ENCODE results near the gene POLR2M.

GRCh38 chr15:57667171-57667849 is 39.2 kb upstream of the POLR2M start:
- TF ChIP-seq POLR2A (IDR thresholded peaks at IDR 0.05; ENCODE audit: low read length) (no peak), GATA1 (IDR thresholded peaks at IDR 0.05; ENCODE audit: low read depth, low read length) (no peak)
